BE2C (cell line): ENCODE measurements around the gene STX3.
A peak's percentile ranks its signal among the peaks of the same experiment; 100 is the strongest.

Experiments used
- DNase-seq: peaks from one replicate; pipeline ENCODE4 v3.0.0-alpha.2; 2020
- H3K27me3 ChIP-seq: fragments of 250-450 bp; sonication (Bioruptor Pico); 2 replicates; pipeline ENCODE4 v1.5.1; 2020; ENCODE audit warnings: mild to moderate bottlenecking
- H3K36me3 ChIP-seq: fragments of 250-450 bp; sonication (Bioruptor Pico); 2 replicates; pipeline ENCODE4 v1.5.1; 2020; ENCODE audit warnings: mild to moderate bottlenecking
- H3K4me1 ChIP-seq: fragments of 250-450 bp; sonication (Bioruptor Pico); 2 replicates; pipeline ENCODE4 v1.5.1; 2020
- H3K4me3 ChIP-seq: 2 replicates; pipeline ENCODE4 v1.5.1; 2011; ENCODE audit warnings: low read depth, low read length
- H3K9me3 ChIP-seq: fragments of 250-450 bp; sonication (Bioruptor Pico); 2 replicates; pipeline ENCODE4 v1.5.1; 2020
- TF ChIP-seq, protein P1 (sequence below): IDR thresholded peaks from 2 replicates; pipeline ENCODE4 v1.5.1; 2012; ENCODE audit warnings: mild to moderate bottlenecking, low read depth, low read length

The STX3 gene

DNA sequence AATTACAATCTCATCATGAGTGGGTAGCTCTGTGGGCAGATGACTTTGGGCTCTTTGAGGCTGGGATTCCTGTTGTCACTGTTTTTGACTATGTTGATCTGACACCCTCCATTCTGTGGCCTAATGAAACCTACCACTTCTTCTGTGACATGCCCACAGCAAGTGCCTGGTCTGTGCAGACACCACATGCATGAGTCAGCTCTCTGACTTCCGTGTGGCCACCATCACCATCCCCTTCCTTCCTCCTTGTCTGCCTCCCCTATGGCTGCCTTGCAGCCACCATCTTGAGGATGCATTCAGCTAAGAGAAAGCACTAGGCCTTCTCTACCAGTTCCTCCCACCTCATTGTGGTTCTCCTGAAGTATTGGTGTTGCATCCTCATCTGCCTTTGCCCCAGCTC lies 26.3 kb upstream of the STX3 start:
- TF ChIP-seq, protein P1, sequence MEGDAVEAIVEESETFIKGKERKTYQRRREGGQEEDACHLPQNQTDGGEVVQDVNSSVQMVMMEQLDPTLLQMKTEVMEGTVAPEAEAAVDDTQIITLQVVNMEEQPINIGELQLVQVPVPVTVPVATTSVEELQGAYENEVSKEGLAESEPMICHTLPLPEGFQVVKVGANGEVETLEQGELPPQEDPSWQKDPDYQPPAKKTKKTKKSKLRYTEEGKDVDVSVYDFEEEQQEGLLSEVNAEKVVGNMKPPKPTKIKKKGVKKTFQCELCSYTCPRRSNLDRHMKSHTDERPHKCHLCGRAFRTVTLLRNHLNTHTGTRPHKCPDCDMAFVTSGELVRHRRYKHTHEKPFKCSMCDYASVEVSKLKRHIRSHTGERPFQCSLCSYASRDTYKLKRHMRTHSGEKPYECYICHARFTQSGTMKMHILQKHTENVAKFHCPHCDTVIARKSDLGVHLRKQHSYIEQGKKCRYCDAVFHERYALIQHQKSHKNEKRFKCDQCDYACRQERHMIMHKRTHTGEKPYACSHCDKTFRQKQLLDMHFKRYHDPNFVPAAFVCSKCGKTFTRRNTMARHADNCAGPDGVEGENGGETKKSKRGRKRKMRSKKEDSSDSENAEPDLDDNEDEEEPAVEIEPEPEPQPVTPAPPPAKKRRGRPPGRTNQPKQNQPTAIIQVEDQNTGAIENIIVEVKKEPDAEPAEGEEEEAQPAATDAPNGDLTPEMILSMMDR = no peak
- H3K27me3 ChIP-seq = no peaks in the 10 kb centered on the region
- no peaks in the 10 kb centered on the region for H3K9me3 ChIP-seq
- no peak for DNase-seq
- H3K36me3 ChIP-seq = no peaks in the 10 kb centered on the region
- no peak overlapping the region for H3K4me3 ChIP-seq
- no peaks in the 10 kb centered on the region for H3K4me1 ChIP-seq

DNA sequence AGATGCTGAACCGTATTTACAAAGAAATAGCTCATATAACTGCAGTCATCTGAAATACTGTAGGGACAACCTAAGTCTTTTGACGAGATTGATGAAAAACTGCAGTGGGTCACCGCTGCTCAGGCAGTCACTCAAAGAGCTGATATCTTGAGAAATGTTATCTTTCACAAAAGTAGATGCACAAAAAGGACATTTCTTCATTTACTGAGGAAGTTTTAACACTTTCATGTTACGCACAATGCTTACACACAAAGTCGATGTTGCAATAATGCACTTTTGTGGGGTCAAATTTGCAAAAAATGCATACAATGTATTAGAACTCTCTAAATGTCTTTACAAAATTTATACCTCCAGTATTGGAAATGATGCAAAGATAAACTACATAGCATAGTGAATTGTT lies 25.3 kb upstream of the STX3 start:
- Histone ChIP-seq H3K9me3 (no peaks in the 10 kb centered on the region), H3K4me3 (no peak overlapping the region), H3K4me1 (no peaks in the 10 kb centered on the region), H3K36me3 (no peaks in the 10 kb centered on the region), H3K27me3 (no peaks in the 10 kb centered on the region)
- TF ChIP-seq, protein P1 = no peak
- no peak for DNase-seq

DNA sequence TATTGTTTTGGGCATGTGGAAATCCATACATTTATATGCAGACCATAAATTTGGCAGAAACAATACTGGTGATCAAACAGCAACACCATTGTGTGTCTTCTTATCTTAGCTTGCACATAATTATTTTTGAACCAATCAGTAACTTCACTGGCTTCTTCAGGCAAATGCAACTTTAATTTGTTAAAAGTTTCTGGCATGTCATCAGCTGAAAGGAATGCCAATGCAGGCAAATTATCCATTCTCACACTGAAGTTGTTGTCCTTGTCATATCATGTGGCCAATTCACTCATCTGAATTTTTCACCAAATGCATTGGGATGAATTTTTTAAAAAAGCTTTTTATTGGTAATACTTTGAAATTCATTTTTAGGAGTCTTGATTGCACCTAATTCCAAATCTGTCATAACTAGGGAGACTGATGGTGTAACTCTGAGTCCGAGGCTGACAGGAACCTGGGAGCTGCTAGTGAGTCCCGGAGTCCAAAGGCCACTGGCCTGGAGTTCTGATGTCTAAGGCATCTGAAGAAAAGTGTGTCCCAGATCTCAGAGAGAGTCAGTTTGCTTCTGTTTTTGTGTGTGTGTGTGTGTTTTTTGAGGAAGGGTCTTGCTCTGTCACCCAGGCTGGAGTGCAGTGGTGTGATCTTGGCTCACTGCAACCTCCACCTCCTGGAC lies 24.1 kb upstream of the STX3 start:
- TF ChIP-seq, protein P1 = no peak
- no peaks in the 10 kb centered on the region for H3K9me3 ChIP-seq
- H3K27me3 ChIP-seq = no peaks in the 10 kb centered on the region
- H3K4me1 ChIP-seq = no peaks in the 10 kb centered on the region
- DNase-seq = no peak
- no peaks in the 10 kb centered on the region for H3K36me3 ChIP-seq
- H3K4me3 ChIP-seq = no peak overlapping the region

DNA sequence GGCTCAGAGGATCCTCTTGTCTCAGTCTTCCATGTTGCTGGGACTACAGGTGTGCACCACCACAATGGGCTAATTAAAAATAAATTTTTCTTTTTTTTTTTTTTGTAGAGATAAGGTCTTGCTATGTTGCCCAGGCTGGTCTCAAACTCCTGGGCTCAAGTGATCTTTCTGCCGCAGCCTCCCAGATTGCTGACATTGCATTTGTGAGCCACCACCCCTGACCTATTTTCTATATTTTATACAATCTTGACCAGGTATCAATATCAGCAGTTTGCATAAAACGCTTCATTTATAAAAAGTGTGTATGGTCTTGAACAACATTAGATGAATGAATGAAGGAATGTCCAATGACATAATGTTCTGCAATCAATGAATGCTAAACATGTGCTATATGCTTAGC lies 9.1 kb upstream of the STX3 start:
- Histone ChIP-seq H3K9me3 (no peaks in the 10 kb centered on the region), H3K4me3 (no peak overlapping the region), H3K36me3 (no peaks in the 10 kb centered on the region), H3K27me3 (no peaks in the 10 kb centered on the region), H3K4me1 (no peaks in the 10 kb centered on the region)
- no peak for DNase-seq
- TF ChIP-seq, protein P1 = no peak

DNA sequence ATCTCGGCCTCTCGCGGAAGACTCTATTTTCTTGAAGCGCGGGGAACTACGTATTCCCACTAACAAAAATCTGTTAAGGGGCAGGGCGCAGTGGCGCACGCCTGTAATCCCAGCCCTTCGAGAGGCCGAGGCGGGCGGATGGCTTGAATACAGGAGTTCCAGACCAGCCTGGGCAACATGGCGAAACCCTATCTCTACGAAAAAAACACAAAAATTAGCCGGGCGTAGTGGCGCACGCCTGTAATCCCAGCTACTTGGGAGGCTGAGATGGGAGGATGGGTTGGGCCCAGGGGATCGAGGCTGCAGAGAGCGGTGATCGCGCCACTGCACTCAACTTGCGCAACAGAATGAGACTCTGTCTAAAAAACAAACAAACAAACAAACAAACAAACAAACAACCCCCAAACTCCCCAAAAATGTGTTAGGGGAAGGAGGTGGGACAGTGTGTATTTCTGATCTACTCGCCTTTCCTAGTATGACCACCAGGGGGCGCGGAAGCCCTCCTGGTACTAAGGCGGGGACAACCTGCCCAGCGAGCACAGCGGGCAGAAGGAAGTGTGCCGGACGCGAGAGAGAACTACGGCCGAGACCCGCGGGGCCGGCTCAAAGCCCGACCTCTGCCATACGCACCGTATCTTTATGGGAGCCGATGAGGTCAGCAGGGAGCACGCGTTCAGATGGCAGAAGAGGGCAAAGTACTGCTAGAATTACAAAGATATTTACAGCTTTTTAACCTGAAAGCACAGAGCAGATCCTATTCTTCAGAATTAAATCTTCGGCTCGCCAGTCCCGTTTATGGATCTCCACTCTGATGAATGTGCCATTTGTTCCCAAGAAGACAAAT lies 1.3 kb upstream of the STX3 start:
- no peaks in the 10 kb centered on the region for H3K36me3 ChIP-seq
- H3K4me3 ChIP-seq = peak overlapping the region; percentile 59
- no peaks in the 10 kb centered on the region for H3K9me3 ChIP-seq
- no peaks in the 10 kb centered on the region for H3K4me1 ChIP-seq
- TF ChIP-seq, protein P1 = peak; percentile 69
- peaks cover 16% of the 10 kb centered on the region for H3K27me3 ChIP-seq
- DNase-seq = peak; percentile 68

DNA sequence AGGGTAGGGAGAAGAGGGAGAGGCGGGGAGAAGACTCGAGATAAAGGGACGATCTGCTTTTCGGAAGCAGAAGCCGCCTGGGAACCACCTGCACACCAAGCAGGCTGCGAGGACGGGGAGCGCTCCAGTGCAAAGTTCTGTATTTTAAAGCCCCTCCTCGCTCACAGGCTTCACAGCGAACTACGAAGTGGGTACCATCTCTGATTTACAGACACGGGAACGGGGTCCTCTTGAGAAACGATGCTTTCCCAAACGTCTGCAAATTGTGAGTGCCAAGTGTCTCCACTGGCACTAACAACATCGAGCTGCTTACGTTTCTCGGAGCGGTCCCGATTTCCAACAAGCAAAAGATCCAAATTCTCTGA lies 700 bp upstream of the STX3 start:
- peaks cover 16% of the 10 kb centered on the region for H3K27me3 ChIP-seq
- H3K4me3 ChIP-seq = peak overlapping the region; percentile 59
- DNase-seq = no peak
- TF ChIP-seq, protein P1 = no peak
- H3K4me1 ChIP-seq = no peaks in the 10 kb centered on the region
- H3K9me3 ChIP-seq = no peaks in the 10 kb centered on the region
- H3K36me3 ChIP-seq = no peaks in the 10 kb centered on the region
